H4 (cell line): ENCODE measurements around the gene PSORS1C2. TPM values are rescaled to one million over a fixed set of nuclear protein-coding genes. Genes with fewer than 3 reads are reported as not detected.
"Not testable (repeated sequence)": the region's sequence is repeated elsewhere in the genome, so short reads cannot be mapped to it uniquely, and the experiment has no call there.

ENCODE experiments used
- DNase-seq: peaks from one replicate; pipeline ENCODE4 v3.0.0-alpha.2; 2015; ENCODE audit warnings: low spot score
- total RNA-seq: library from RNA; depleted of rRNA; stranded (reverse); fragments of >200 nt; shearing (Covaris generic); gene quantifications from 2 replicates; pipeline ENCODE4 v1.2.3, GENCODE V29; 2014

The PSORS1C2 gene
- total RNA-seq, 1 experiment from 2014 or later: not detected

DNA sequence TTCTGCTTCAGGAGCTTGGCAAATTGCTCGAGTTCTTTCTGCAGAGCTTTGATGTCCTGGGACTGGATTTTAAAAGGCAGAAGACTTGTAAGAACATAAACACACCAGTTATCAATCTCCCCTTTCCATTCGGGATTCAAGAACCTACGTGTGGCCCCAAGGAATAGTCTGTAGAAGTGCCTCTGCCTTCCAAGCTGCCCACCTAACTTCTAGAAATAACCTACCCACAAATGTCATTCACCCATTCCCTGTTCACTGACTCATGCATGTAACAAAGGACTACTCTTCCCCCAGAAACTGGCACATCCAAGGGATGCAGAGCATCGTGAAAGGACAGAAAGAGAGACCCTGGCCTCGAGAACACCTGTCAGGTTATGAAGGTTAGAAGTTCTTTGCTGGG, 27.1 kb upstream of the PSORS1C2 start:
- DNase-seq: no peak

DNA sequence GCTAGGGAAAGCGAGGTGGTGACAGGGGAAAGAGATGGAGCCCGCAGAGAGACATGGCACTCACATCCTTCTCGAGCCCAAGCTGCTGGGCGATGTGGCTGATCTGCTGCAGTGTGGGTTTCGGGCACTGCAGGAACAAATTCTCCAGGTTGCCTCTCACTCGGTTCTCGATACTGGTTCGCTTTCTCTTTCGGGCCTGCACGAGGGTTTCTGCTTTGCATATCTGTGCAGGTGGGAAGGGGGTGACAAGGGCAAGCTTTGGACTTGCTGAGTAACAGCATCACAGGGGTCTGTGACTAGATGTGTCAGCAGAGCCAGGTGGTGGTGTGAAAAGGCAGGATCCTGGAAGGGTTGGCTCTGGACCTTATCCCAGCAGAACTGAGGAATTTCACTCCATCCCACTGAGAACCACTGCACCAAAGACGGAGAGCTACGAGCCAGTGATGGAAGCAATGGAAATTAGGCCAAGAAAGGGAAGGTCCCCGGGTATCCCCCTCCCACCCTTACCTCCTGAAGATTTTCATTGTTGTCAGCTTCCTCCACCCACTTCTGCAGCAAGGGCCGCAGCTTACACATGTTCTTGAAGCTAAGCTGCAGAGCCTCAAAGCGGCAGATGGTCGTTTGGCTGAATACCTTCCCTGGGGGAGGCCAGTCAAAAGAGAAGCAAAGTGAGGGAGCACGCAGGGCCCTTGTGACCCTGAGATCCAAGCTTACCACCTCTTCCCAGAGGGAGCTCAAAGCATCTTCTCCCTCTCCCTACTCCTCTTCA, 26.4 kb upstream of the PSORS1C2 start:
- not testable (repeated sequence) for DNase-seq

DNA sequence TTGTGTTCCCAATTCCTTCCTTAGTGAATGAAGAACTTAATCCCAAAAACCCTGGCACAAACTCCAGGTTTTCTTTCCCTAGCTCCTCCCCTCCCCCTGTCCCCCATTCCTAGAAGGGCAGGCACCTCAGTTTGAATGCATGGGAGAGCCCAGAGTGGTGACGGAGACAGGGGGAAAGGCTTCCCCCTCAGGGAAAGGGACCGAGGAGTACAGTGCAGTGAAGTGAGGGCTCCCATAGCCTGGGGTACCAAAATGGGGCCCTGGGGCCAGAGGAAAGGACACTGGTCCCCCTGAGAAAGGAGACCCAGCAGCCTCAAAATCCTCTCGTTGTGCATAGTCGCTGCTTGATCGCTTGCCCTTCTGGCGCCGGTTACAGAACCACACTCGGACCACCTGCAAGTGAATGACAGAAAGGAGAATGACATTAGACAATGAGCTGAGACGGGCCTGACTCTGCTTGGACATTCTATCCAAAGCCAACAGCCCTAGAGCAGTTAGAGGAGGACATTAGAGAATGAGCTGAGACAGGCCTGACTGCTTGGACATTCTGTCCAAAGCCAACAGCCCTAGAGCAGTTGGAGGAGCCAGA, 25.7 kb upstream of the PSORS1C2 start:
- DNase-seq: not testable (repeated sequence)

DNA sequence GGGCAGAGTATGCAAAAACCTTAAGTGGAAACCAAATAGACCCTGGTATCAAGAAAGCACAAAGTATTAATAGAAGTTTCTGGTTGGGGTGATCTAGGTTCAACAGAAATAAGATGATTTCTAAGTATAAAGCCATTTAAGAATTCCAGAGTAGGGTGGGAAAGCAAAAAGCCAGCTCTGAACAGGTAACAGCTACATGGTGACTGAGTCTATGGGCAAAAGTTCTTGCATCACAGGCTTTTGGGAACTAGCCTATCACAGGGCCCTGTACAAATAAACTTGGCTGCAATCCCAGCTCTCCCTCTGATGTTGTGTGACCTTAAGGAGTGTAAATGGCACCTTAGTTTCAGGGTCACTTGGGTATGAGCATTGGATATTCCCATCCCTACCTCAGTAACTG, 25.1 kb upstream of the PSORS1C2 start:
- DNase-seq: no peak

GRCh38 chr6:31162463-31163165, 23.7 kb upstream of the PSORS1C2 start:
- DNase-seq: no peak

DNA sequence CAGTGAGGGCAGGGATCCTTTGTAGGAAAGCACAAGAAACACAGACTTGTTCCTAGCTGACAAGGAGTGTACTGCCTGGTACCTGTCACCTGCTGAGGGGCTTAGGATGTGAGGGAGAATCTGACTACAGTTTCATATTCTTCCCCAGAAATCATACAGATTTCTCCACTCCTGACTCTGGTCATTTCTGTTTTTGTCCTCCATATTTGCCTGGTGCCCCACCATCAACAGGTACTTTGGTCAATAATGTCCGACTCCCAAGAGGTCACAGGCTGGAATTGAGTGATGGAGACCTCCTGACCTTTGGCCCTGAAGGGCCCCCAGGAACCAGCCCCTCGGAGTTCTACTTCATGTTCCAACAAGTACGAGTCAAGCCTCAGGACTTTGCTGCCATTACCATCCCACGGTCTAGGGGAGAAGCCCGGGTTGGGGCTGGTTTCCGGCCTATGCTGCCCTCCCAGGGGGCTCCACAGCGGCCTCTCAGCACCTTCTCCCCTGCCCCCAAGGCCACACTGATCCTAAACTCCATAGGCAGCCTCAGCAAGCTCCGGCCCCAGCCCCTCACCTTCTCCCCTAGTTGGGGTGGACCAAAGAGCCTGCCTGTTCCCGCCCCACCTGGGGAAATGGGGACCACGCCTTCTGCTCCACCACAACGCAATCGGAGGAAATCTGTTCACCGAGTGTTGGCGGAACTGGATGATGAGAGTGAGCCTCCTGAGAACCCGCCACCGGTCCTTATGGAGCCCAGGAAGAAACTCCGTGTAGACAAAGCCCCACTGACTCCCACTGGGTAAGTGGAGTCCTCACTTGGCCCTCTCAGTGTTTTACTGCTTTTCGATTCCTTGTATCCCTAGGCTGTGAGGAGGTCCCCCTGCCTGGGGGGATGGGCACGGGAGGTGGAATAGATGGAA, 22.6 kb upstream of the PSORS1C2 start:
- no peak for DNase-seq

- DNase-seq: no peak
Measured at GRCh38 chr6:31158863-31159855, 20.3 kb upstream of the PSORS1C2 start.

DNA sequence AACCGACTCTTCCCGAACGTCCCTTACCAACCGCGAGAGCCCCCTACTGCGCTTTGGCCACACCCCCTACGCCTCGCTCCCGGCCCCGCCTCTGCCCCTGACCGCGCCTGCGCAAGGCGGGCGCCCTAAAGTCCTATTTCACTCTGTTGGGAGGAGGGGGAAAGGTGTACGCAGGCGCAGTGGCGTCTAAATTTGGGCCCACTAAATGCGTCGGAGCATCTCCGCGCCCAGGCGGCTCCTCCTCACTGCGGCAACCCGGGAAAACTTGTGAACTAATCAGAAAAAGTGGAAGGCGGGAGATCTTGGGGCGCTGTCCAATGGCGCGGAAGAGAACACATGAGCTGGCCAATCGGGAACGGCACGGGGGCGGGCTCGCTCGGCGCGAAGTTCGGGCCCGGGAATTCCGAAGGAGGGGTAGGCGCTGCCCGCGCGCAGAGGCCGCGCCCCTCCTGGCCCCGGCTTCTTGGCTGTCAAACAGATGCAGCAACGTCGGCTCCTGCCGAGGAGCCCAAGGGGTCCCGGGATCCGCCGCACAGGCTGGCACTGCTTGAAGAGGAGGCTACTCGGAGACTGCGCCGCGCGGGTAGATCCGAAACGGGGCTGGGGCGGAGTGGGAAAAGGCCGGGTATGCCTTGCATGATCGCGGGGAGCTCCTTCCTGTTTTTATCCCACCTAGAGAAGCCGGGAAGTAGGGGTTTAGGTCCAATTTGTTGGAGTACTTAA, 19.4 kb upstream of the PSORS1C2 start, which contains the start of gene TCF19:
Gene TCF19 (plus strand): TSS at position 450 of the 723 bp plus-strand sequence. CDS start 881 bp downstream, outside the sequence.
- DNase-seq: peak; percentile 99

- DNase-seq: no peak
Measured at GRCh38 chr6:31157513-31158139, 18.8 kb upstream of the PSORS1C2 start, which contains the start of gene CCHCR1. Gene CCHCR1, minus strand, starts transcription at chr6:31157802. Its CDS starts 202 bp downstream, at chr6:31157600.

GRCh38 chr6:31156641-31157040, 17.8 kb upstream of the PSORS1C2 start:
- DNase-seq: no peak

DNA sequence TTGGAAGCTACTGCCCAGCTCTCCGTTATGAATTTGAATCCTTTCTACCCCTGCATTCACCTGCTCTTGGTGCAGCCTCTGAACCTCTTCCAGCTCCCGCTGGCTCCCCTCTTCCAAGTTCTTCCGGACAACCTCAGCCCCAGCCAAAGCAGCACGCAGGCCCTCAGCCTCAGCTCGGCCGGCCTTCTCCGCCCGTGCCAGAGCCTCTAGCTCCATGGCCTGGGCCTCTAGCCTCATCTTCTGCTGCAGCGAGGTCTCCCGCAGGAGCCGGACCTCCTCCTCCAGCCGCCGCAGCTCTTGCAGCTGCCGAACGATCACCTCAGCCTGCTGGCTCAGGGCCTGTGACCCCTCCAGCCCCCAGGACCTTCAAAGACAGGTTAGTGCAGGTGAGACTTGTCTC, 15.6 kb upstream of the PSORS1C2 start:
- no peak for DNase-seq

GRCh38 chr6:31152781-31153180, 13.9 kb upstream of the PSORS1C2 start:
- no peak for DNase-seq

DNA sequence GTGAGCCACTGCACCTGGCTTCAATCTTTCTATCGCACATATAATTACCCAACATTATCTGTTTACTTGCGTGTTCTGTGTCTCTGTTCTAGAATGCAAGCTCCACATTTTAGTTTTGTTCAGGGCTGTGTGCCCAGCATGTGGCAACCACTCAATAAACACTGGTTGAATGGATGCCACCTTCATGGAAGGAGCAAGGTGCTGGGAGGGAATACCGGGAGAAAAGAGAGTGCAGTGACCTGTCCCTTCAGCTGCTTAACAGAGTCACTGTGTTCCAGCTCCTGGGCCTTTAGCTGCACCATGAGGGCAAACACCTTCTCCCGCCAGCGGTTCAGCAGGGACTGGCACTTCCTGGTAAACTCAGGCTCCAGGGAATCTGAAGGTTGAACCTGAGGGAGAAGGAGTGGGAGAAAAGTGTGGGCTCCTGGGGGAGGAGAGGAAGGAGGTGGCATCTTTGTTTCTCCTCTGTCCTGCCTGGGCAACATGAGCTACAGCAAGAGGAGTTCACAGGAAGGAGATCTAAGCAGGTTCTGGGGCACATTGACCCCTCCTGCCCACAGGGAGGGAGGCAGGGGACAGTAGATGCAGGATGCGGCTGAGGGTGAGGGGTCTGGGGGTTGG, 11.1 kb upstream of the PSORS1C2 start:
- no peak for DNase-seq

DNA sequence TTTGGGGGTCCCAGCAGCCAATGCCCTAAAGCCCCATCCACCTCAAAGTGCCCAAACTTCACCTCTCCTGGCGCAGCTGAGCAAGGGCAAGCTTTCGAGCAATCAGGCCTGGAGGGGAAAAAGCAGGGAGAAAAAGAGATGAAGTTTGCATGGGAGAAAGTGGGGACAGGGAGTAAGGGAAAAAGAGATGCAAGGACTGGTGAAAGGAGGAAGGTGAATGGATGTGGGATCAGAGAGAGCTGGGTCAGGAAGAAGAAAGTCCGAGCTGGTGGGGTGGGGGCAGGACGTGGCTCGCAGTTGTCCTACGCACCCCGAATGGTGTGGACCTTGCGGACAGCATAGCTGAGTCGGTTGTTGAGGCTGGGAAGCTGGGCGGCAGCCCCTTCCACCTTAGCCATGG, 6.5 kb upstream of the PSORS1C2 start:
- DNase-seq: no peak

GRCh38 chr6:31144970-31145340, 6.1 kb upstream of the PSORS1C2 start:
- DNase-seq: no peak

GRCh38 chr6:31144296-31144969, 5.6 kb upstream of the PSORS1C2 start:
- no peak for DNase-seq

GRCh38 chr6:31143148-31143547, 4.3 kb upstream of the PSORS1C2 start:
- no peak for DNase-seq

DNA sequence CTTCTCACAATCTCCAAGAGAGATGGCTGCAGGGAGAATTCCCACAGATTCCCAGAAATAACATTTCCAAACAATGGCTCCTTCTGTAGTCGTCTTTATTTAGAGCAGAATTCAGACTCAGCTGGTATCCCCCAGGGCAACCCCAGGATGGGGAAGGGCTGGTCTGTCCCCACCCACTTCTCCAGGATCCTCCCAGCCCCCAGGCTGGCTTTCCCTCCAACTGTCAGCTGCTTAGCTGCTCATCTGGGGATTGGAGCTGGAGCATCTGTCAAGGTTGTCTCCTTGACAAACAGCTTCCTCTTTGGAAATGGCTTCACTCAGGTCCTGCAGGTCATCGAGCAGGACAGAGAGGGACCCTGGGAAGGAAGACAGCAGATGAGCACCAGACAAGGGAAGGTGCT, 3.5 kb upstream of the PSORS1C2 start:
- DNase-seq: no peak
